ENCODE data around the gene SMC5.
A peak's percentile ranks its signal among the peaks of the same experiment; 100 is the strongest.

SMC5 gene

GRCh38 chr9:70363760-70364159, 105.0 kb downstream of the SMC5 start:
- H3K27me3 ChIP-seq (replicated peaks; ENCODE audit: control insufficient read depth, insufficient read depth, low read length), result no peaks in the 10 kb centered on the region
- H3K4me1 ChIP-seq (ENCODE audit: control insufficient read depth, insufficient read depth, low read length), result peaks cover 4% of the 10 kb centered on the region
- no peaks in the 10 kb centered on the region for H3K36me3 ChIP-seq (ENCODE audit: control insufficient read depth, insufficient read depth, low read length, severe bottlenecking)
- no peak overlapping the region for H3K4me3 ChIP-seq (ENCODE audit: low read length)
- no peaks in the 10 kb centered on the region for H3K9me3 ChIP-seq (ENCODE audit: control insufficient read depth, low read length)
- H3K9ac ChIP-seq (ENCODE audit: low read length), result no peak overlapping the region
- no peak for DNase-seq (ENCODE audit: low read depth)

- H3K36me3 ChIP-seq (ENCODE audit: control insufficient read depth, insufficient read depth, low read length, severe bottlenecking), result no peaks in the 10 kb centered on the region
- no peaks in the 10 kb centered on the region for H3K9me3 ChIP-seq (ENCODE audit: control insufficient read depth, low read length)
- H3K4me3 ChIP-seq (ENCODE audit: low read length), result no peak overlapping the region
- H3K4me1 ChIP-seq (ENCODE audit: control insufficient read depth, insufficient read depth, low read length), result peaks cover 4% of the 10 kb centered on the region
- no peak overlapping the region for H3K9ac ChIP-seq (ENCODE audit: low read length)
- DNase-seq (ENCODE audit: low read depth), result no peak
- H3K27me3 ChIP-seq (replicated peaks; ENCODE audit: control insufficient read depth, insufficient read depth, low read length), result no peaks in the 10 kb centered on the region
Observed at GRCh38 chr9:70367305-70367930, 108.6 kb downstream of the SMC5 start.

- no peaks in the 10 kb centered on the region for H3K36me3 ChIP-seq (ENCODE audit: control insufficient read depth, insufficient read depth, low read length, severe bottlenecking)
- H3K9ac ChIP-seq (ENCODE audit: low read length), result peak overlapping the region; percentile 40
- peaks cover 9% of the 10 kb centered on the region for H3K4me1 ChIP-seq (ENCODE audit: control insufficient read depth, insufficient read depth, low read length)
- DNase-seq (ENCODE audit: low read depth), result no peak
- H3K9me3 ChIP-seq (ENCODE audit: control insufficient read depth, low read length), result no peaks in the 10 kb centered on the region
- no peaks in the 10 kb centered on the region for H3K27me3 ChIP-seq (replicated peaks; ENCODE audit: control insufficient read depth, insufficient read depth, low read length)
- H3K4me3 ChIP-seq (ENCODE audit: low read length), result peak overlapping the region; percentile 46
Observed at GRCh38 chr9:70374962-70375618, 116.3 kb downstream of the SMC5 start.

GRCh38 chr9:70382046-70382708, 123.4 kb downstream of the SMC5 start:
- DNase-seq (ENCODE audit: low read depth), result no peak
- no peak overlapping the region for H3K9ac ChIP-seq (ENCODE audit: low read length)
- H3K27me3 ChIP-seq (replicated peaks; ENCODE audit: control insufficient read depth, insufficient read depth, low read length), result no peaks in the 10 kb centered on the region
- H3K9me3 ChIP-seq (ENCODE audit: control insufficient read depth, low read length), result no peaks in the 10 kb centered on the region
- no peak overlapping the region for H3K4me3 ChIP-seq (ENCODE audit: low read length)
- H3K4me1 ChIP-seq (ENCODE audit: control insufficient read depth, insufficient read depth, low read length), result no peaks in the 10 kb centered on the region
- peaks cover 38% of the 10 kb centered on the region for H3K36me3 ChIP-seq (ENCODE audit: control insufficient read depth, insufficient read depth, low read length, severe bottlenecking)

- Histone ChIP-seq H3K4me1 (ENCODE audit: control insufficient read depth, insufficient read depth, low read length) (no peaks in the 10 kb centered on the region), H3K27me3 (replicated peaks; ENCODE audit: control insufficient read depth, insufficient read depth, low read length) (no peaks in the 10 kb centered on the region)
- DNase-seq (ENCODE audit: low read depth), result no peak
Observed at GRCh38 chr9:70382709-70383605, 124.2 kb downstream of the SMC5 start.

GRCh38 chr9:70385426-70385825, 126.6 kb downstream of the SMC5 start:
- Histone ChIP-seq H3K9ac (ENCODE audit: low read length) (no peak overlapping the region), H3K27me3 (replicated peaks; ENCODE audit: control insufficient read depth, insufficient read depth, low read length) (no peaks in the 10 kb centered on the region), H3K4me1 (ENCODE audit: control insufficient read depth, insufficient read depth, low read length) (peaks cover 12% of the 10 kb centered on the region), H3K36me3 (ENCODE audit: control insufficient read depth, insufficient read depth, low read length, severe bottlenecking) (peaks cover 38% of the 10 kb centered on the region), H3K4me3 (ENCODE audit: low read length) (no peak overlapping the region), H3K9me3 (ENCODE audit: control insufficient read depth, low read length) (no peaks in the 10 kb centered on the region)
- DNase-seq (ENCODE audit: low read depth), result no peak

More at GRCh38 chr9:70382709-70383605, 124.2 kb downstream of the SMC5 start:
- no peak overlapping the region for H3K9ac ChIP-seq (ENCODE audit: low read length)
- peaks cover 38% of the 10 kb centered on the region for H3K36me3 ChIP-seq (ENCODE audit: control insufficient read depth, insufficient read depth, low read length, severe bottlenecking)
- H3K4me3 ChIP-seq (ENCODE audit: low read length), result no peak overlapping the region
- no peaks in the 10 kb centered on the region for H3K9me3 ChIP-seq (ENCODE audit: control insufficient read depth, low read length)

- Histone ChIP-seq H3K36me3 (ENCODE audit: control insufficient read depth, insufficient read depth, low read length, severe bottlenecking) (peaks cover 38% of the 10 kb centered on the region), H3K9ac (ENCODE audit: low read length) (no peak overlapping the region), H3K4me1 (ENCODE audit: control insufficient read depth, insufficient read depth, low read length) (peaks cover 29% of the 10 kb centered on the region), H3K27me3 (replicated peaks; ENCODE audit: control insufficient read depth, insufficient read depth, low read length) (no peaks in the 10 kb centered on the region), H3K4me3 (ENCODE audit: low read length) (no peak overlapping the region), H3K9me3 (ENCODE audit: control insufficient read depth, low read length) (no peaks in the 10 kb centered on the region)
- no peak for DNase-seq (ENCODE audit: low read depth)
Observed at GRCh38 chr9:70387663-70388062, 128.9 kb downstream of the SMC5 start.

GRCh38 chr9:70389188-70389587, 130.4 kb downstream of the SMC5 start:
- no peak for DNase-seq (ENCODE audit: low read depth)
- H3K9ac ChIP-seq (ENCODE audit: low read length), result no peak overlapping the region
- H3K4me1 ChIP-seq (ENCODE audit: control insufficient read depth, insufficient read depth, low read length), result peaks cover 40% of the 10 kb centered on the region

GRCh38 chr9:70389621-70390266, 131.0 kb downstream of the SMC5 start:
- no peak overlapping the region for H3K4me3 ChIP-seq (ENCODE audit: low read length)
- DNase-seq (ENCODE audit: low read depth), result peak; percentile 57
- no peaks in the 10 kb centered on the region for H3K9me3 ChIP-seq (ENCODE audit: control insufficient read depth, low read length)

More at GRCh38 chr9:70389188-70389587, 130.4 kb downstream of the SMC5 start:
- Histone ChIP-seq H3K9me3 (ENCODE audit: control insufficient read depth, low read length) (no peaks in the 10 kb centered on the region), H3K27me3 (replicated peaks; ENCODE audit: control insufficient read depth, insufficient read depth, low read length) (no peaks in the 10 kb centered on the region), H3K4me3 (ENCODE audit: low read length) (no peak overlapping the region), H3K36me3 (ENCODE audit: control insufficient read depth, insufficient read depth, low read length, severe bottlenecking) (peaks cover 32% of the 10 kb centered on the region)

GRCh38 chr9:70390933-70391341, 132.2 kb downstream of the SMC5 start:
- peaks cover 14% of the 10 kb centered on the region for H3K36me3 ChIP-seq (ENCODE audit: control insufficient read depth, insufficient read depth, low read length, severe bottlenecking)
- no peaks in the 10 kb centered on the region for H3K9me3 ChIP-seq (ENCODE audit: control insufficient read depth, low read length)
- peaks cover 48% of the 10 kb centered on the region for H3K4me1 ChIP-seq (ENCODE audit: control insufficient read depth, insufficient read depth, low read length)
- no peak for DNase-seq (ENCODE audit: low read depth)
- H3K27me3 ChIP-seq (replicated peaks; ENCODE audit: control insufficient read depth, insufficient read depth, low read length), result no peaks in the 10 kb centered on the region
- H3K9ac ChIP-seq (ENCODE audit: low read length), result no peak overlapping the region
- H3K4me3 ChIP-seq (ENCODE audit: low read length), result no peak overlapping the region

More at GRCh38 chr9:70389621-70390266, 131.0 kb downstream of the SMC5 start:
- H3K9ac ChIP-seq (ENCODE audit: low read length), result no peak overlapping the region
- peaks cover 46% of the 10 kb centered on the region for H3K4me1 ChIP-seq (ENCODE audit: control insufficient read depth, insufficient read depth, low read length)
- H3K27me3 ChIP-seq (replicated peaks; ENCODE audit: control insufficient read depth, insufficient read depth, low read length), result no peaks in the 10 kb centered on the region
- peaks cover 26% of the 10 kb centered on the region for H3K36me3 ChIP-seq (ENCODE audit: control insufficient read depth, insufficient read depth, low read length, severe bottlenecking)
